GM21786 (cell line): Measurements from ENCODE around the gene SERPINB13.
"Not testable (repeated sequence)": the region's sequence is repeated elsewhere in the genome, so short reads cannot be mapped to it uniquely, and the experiment has no call there.

Experiments used
- ATAC-seq: cut with Tn5 transposase; IDR thresholded peaks from one replicate; pipeline ENCODE4 v1.9.1; 2021; ENCODE audit not compliant: unreplicated experiment

The SERPINB13 gene

GRCh38 chr18:63588909-63589308, 1.8 kb downstream of the SERPINB13 start:
- ATAC-seq = no peak

GRCh38 chr18:63590373-63590772, 3.2 kb downstream of the SERPINB13 start:
- ATAC-seq = no peak

- ATAC-seq = no peak
Observed at GRCh38 chr18:63590966-63591695, 4.0 kb downstream of the SERPINB13 start.

- no peak for ATAC-seq
Observed at GRCh38 chr18:63591725-63592124, 4.6 kb downstream of the SERPINB13 start.

GRCh38 chr18:63592471-63592870, 5.3 kb downstream of the SERPINB13 start:
- ATAC-seq = no peak

GRCh38 chr18:63596964-63597363, 9.8 kb downstream of the SERPINB13 start:
- ATAC-seq = no peak

- no peak for ATAC-seq
Observed at GRCh38 chr18:63603355-63603754, 16.2 kb downstream of the SERPINB13 start.

GRCh38 chr18:63603772-63604171, 16.6 kb downstream of the SERPINB13 start:
- peak; percentile 97 for ATAC-seq

- no peak for ATAC-seq
Observed at GRCh38 chr18:63604791-63605567, 17.8 kb downstream of the SERPINB13 start.

GRCh38 chr18:63606526-63606925, 19.4 kb downstream of the SERPINB13 start:
- ATAC-seq = no peak

GRCh38 chr18:63613420-63613819, 26.3 kb downstream of the SERPINB13 start:
- ATAC-seq = no peak

GRCh38 chr18:63617049-63617914, 30.1 kb downstream of the SERPINB13 start:
- ATAC-seq = peak; percentile 59

GRCh38 chr18:63617915-63618234, 30.7 kb downstream of the SERPINB13 start:
- no peak for ATAC-seq

- no peak for ATAC-seq
Observed at GRCh38 chr18:63619661-63620060, 32.5 kb downstream of the SERPINB13 start.

GRCh38 chr18:63624863-63625262, 37.7 kb downstream of the SERPINB13 start:
- ATAC-seq = no peak

GRCh38 chr18:63626431-63626830, 39.3 kb downstream of the SERPINB13 start:
- no peak for ATAC-seq

GRCh38 chr18:63627819-63628218, 40.7 kb downstream of the SERPINB13 start:
- no peak for ATAC-seq

GRCh38 chr18:63637703-63638102, 50.6 kb downstream of the SERPINB13 start:
- no peak for ATAC-seq

GRCh38 chr18:63641157-63641680, 54.1 kb downstream of the SERPINB13 start:
- ATAC-seq = not testable (repeated sequence)

GRCh38 chr18:63642668-63643356, 55.7 kb downstream of the SERPINB13 start:
- ATAC-seq = not testable (repeated sequence)

- not testable (repeated sequence) for ATAC-seq
Observed at GRCh38 chr18:63644142-63644541, 57.0 kb downstream of the SERPINB13 start, which contains the start of gene SERPINB4. SERPINB4 (minus strand) TSS chr18:63644256; CDS start chr18:63643577, 679 bp downstream.
